Coronary artery (tissue), 2 donors: Measurements from ENCODE around the gene OVCA2.

Source experiments
- DNase-seq: peaks from one replicate; pipeline ENCODE4 v3.0.0-alpha.2; 2017; ENCODE audit warnings: low spot score
- H3K27ac ChIP-seq, 2 donors: fragments of 200-600 bp; sonication (generic); one replicate each; pipeline ENCODE4 v1.5.1; 2016 to 2019
- H3K4me3 ChIP-seq: fragments of 200-600 bp; sonication (generic); 2 replicates; pipeline ENCODE4 v1.5.1; 2016; ENCODE audit warnings: mild to moderate bottlenecking, moderate library complexity
- TF ChIP-seq, protein P1 (sequence below): fragments of 200-600 bp; sonication (generic); IDR thresholded peaks from one replicate; pipeline ENCODE4 v1.5.1; 2019; ENCODE audit warnings: antibody characterized with exemption

OVCA2 gene

GRCh38 chr17:2068031-2068518 is 26.3 kb downstream of the OVCA2 start:
- DNase-seq: no peak
- Histone ChIP-seq H3K4me3 (no peak overlapping the region), H3K27ac (peak overlapping the region in 1 of 2 donors; percentile 84)
- TF ChIP-seq, protein P1, sequence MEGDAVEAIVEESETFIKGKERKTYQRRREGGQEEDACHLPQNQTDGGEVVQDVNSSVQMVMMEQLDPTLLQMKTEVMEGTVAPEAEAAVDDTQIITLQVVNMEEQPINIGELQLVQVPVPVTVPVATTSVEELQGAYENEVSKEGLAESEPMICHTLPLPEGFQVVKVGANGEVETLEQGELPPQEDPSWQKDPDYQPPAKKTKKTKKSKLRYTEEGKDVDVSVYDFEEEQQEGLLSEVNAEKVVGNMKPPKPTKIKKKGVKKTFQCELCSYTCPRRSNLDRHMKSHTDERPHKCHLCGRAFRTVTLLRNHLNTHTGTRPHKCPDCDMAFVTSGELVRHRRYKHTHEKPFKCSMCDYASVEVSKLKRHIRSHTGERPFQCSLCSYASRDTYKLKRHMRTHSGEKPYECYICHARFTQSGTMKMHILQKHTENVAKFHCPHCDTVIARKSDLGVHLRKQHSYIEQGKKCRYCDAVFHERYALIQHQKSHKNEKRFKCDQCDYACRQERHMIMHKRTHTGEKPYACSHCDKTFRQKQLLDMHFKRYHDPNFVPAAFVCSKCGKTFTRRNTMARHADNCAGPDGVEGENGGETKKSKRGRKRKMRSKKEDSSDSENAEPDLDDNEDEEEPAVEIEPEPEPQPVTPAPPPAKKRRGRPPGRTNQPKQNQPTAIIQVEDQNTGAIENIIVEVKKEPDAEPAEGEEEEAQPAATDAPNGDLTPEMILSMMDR: no peak

GRCh38 chr17:2068519-2069051 is 26.8 kb downstream of the OVCA2 start:
- H3K27ac ChIP-seq: peak overlapping the region; percentile 7 to 84
- H3K4me3 ChIP-seq: no peak overlapping the region
- TF ChIP-seq, protein P1: no peak
- DNase-seq: no peak

DNA sequence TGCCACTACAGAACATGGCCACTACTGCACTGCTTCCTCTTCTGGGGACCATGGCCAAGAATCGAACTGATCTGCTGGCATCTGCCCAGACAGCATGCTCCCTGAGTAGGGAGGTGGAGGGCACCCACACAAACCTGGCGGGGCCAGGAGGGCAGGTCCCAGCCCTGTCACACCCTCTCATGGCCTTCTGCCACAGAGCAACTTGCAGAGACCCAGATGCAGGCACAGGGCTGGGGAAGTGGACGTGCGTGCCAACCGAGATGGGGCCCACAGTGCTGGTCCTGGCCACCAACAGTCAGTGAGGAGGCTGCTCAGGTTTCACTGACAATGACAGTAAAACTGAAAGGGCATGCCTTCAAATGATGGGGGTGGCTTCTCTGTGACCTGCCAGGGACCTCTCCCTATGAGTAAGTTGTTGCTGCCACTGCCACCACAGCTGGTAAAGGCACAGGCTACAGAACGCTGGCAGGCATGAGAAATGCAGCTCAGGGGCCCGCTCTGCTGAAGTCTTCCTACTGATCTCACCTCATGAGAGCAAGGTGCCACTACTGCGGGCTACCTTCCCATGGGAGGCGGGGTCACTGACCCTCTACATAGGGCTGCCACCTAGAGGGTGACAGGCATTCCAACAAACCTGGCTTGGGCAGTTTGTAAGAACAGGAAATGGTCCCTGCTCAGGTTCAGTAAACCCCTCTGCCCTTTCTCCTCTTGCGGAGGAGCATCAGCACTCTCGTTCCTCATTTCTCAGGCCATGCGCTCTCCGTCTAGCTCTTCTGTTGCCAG is 28.6 kb downstream of the OVCA2 start:
- Histone ChIP-seq H3K27ac (peak overlapping the region in 1 of 2 donors; percentile 83), H3K4me3 (no peak overlapping the region)
- DNase-seq: no peak

DNA sequence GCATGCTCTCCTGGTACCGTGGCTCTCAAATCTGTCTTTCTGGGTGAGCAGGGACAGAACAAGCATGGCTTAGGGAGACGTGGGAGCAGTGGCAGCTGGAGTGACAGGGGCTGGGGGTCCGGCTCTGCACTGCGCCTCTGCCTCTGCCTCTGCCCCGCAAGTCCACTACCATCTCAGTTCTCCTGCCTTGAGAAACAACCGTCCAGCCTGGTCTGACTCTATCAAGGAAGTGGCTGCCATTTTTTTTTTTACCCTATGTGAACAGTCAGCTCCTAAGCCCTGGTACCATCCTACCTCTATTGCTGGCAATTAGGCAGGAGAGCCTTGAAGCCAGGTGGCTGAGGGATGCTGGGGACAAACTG is 29.2 kb downstream of the OVCA2 start:
- TF ChIP-seq, protein P1: no peak
- Histone ChIP-seq H3K27ac (peak overlapping the region in 1 of 2 donors; percentile 83), H3K4me3 (no peak overlapping the region)
- DNase-seq: no peak

More for the DNA sequence above, 28.6 kb downstream of the OVCA2 start:
- TF ChIP-seq, protein P1: no peak

GRCh38 chr17:2071455-2072281 is 29.8 kb downstream of the OVCA2 start:
- no peak for DNase-seq
- TF ChIP-seq, protein P1: no peak
- H3K27ac ChIP-seq: peak overlapping the region in 1 of 2 donors; percentile 83
- H3K4me3 ChIP-seq: no peak overlapping the region

- Histone ChIP-seq H3K4me3 (no peak overlapping the region), H3K27ac (peak overlapping the region in 1 of 2 donors; percentile 69)
- TF ChIP-seq, protein P1: no peak
- DNase-seq: no peak
Measured at GRCh38 chr17:2074919-2075318, 33.1 kb downstream of the OVCA2 start.
